Stimulated activated naive CD8-positive, alpha-beta T cell treated with anti-CD3 and anti-CD28 coated beads, Interleukin-15, Interleukin-2, amounts not matched to agents 100 ng/mL and 50 ng/mL, for 24 hours (primary cell): ENCODE results near the gene TMEM19.
"Not testable (repeated sequence)": the region's sequence is repeated elsewhere in the genome, so short reads cannot be mapped to it uniquely, and the experiment has no call there.

Experiments used
- H3K27ac Mint-ChIP-seq: one replicate; pipeline ENCODE4 v1.8.0; 2021; ENCODE audit warnings: mild to moderate bottlenecking, mixed read lengths
- H3K27me3 Mint-ChIP-seq: one replicate; pipeline ENCODE4 v1.8.0; 2021; ENCODE audit warnings: mixed read lengths
- H3K36me3 Mint-ChIP-seq: one replicate; pipeline ENCODE4 v1.8.0; 2021; ENCODE audit warnings: low read depth, mixed read lengths
- H3K4me1 Mint-ChIP-seq: one replicate; pipeline ENCODE4 v1.8.0; 2021; ENCODE audit warnings: low read depth, mixed read lengths
- H3K4me3 Mint-ChIP-seq: one replicate; pipeline ENCODE4 v1.8.0; 2021; ENCODE audit warnings: mild to moderate bottlenecking, mixed read lengths
- H3K9me3 Mint-ChIP-seq: one replicate; pipeline ENCODE4 v1.8.0; 2021; ENCODE audit warnings: mixed read lengths

TMEM19 gene

DNA sequence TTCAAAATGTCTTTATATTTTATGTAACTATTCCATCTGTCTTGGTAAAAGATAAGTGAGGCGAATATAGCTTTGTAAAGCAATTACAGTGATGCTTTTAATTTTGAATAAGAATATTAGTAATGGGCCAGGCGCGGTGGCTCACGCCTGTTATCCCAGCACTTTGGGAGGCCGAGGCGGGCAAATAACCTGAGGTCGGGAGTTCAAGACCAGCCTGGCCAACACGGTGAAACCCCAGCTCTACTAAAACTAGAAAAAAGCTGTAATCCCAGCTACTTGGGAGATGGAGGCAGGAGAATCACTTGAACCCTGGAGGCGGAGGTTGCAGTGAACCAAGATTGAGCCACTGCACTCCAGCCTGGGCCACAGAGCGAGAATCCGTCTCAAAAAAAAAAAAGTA is 1.3 kb downstream of the TMEM19 start:
- Mint-ChIP-seq H3K4me3 (peak overlapping the region; percentile 91), H3K4me1 (peaks cover 57% of the 10 kb centered on the region)

DNA sequence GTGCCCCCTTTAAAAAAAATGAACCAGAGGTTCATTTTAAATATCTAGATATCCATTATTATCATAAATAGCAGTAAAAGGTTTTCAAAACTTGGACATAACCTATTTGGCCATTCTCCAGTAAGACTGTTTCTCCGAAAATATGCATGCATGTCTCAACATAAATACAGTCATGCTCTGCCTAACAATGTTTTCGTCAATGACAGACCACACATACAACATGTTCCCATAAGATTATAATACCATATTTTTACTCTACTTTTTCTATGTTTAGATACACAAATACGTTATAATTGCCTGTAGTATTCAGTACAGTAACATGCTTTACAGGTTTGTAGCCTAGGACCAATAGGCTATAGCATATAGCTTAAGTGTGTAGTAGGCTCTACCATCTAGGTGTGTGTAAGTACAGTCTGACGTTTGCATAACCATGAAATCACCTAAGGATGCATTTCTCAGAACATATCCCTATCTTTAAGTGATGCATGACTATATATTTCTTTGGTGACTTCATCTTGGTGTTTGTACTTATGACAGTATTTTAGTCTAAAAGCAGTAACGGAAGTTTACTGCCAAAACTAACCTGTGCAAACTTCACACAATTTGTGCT is 3.2 kb downstream of the TMEM19 start:
- Mint-ChIP-seq H3K27ac (no peak overlapping the region), H3K4me3 (no peak overlapping the region), H3K4me1 (peaks cover 59% of the 10 kb centered on the region), H3K9me3 (no peaks in the 10 kb centered on the region), H3K36me3 (peaks cover 4% of the 10 kb centered on the region), H3K27me3 (no peaks in the 10 kb centered on the region)

More for the DNA sequence above, 1.3 kb downstream of the TMEM19 start:
- not testable (repeated sequence) for H3K27ac Mint-ChIP-seq, H3K27me3 Mint-ChIP-seq, H3K36me3 Mint-ChIP-seq, H3K9me3 Mint-ChIP-seq

- H3K9me3 Mint-ChIP-seq: no peaks in the 10 kb centered on the region
- H3K4me3 Mint-ChIP-seq: no peak overlapping the region
- H3K4me1 Mint-ChIP-seq: peaks cover 52% of the 10 kb centered on the region
- peak overlapping the region; percentile 16 for H3K27ac Mint-ChIP-seq
- no peaks in the 10 kb centered on the region for H3K27me3 Mint-ChIP-seq
- peaks cover 4% of the 10 kb centered on the region for H3K36me3 Mint-ChIP-seq
These were observed 5.7 kb downstream of the TMEM19 start for GRCh38 chr12:71691504-71692129.

DNA sequence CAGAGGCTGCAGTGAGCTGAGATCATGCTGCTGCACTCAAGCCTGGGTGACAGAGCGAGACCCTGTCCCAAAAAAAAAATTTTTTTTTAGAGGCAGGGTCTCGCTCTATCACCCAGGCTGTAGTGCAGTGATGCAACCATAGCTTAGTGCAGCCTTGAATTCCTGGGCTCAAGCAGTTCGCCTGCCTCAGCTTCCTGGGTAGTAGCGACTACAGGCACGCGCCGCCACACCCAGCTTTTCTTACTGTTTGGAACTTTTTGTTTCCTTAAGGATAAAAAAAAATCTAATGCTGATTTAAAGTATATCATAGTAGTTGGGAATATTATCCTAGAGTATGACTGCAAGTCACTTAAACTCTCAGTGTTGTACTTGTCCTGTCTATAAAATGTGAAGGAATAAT is 7.2 kb downstream of the TMEM19 start:
- no peaks in the 10 kb centered on the region for H3K27me3 Mint-ChIP-seq
- H3K4me1 Mint-ChIP-seq: peaks cover 40% of the 10 kb centered on the region
- no peak overlapping the region for H3K4me3 Mint-ChIP-seq
- no peak overlapping the region for H3K27ac Mint-ChIP-seq
- H3K36me3 Mint-ChIP-seq: peaks cover 12% of the 10 kb centered on the region
- no peaks in the 10 kb centered on the region for H3K9me3 Mint-ChIP-seq

GRCh38 chr12:71693651-71694050 is 7.8 kb downstream of the TMEM19 start:
- H3K27me3 Mint-ChIP-seq, H3K9me3 Mint-ChIP-seq, H3K4me3 Mint-ChIP-seq: not testable (repeated sequence)
- Mint-ChIP-seq H3K27ac (peak overlapping the region; percentile 50), H3K36me3 (peaks cover 14% of the 10 kb centered on the region), H3K4me1 (peaks cover 34% of the 10 kb centered on the region)

- Mint-ChIP-seq H3K9me3 (no peaks in the 10 kb centered on the region), H3K27me3 (no peaks in the 10 kb centered on the region), H3K27ac (no peak overlapping the region), H3K4me3 (no peak overlapping the region), H3K4me1 (peaks cover 28% of the 10 kb centered on the region), H3K36me3 (peaks cover 20% of the 10 kb centered on the region)
These were observed 8.4 kb downstream of the TMEM19 start for GRCh38 chr12:71694099-71694820.

GRCh38 chr12:71695782-71696181 is 9.9 kb downstream of the TMEM19 start:
- Mint-ChIP-seq H3K27ac (no peak overlapping the region), H3K36me3 (peaks cover 29% of the 10 kb centered on the region), H3K4me3 (no peak overlapping the region), H3K27me3 (no peaks in the 10 kb centered on the region), H3K9me3 (no peaks in the 10 kb centered on the region), H3K4me1 (peaks cover 22% of the 10 kb centered on the region)

DNA sequence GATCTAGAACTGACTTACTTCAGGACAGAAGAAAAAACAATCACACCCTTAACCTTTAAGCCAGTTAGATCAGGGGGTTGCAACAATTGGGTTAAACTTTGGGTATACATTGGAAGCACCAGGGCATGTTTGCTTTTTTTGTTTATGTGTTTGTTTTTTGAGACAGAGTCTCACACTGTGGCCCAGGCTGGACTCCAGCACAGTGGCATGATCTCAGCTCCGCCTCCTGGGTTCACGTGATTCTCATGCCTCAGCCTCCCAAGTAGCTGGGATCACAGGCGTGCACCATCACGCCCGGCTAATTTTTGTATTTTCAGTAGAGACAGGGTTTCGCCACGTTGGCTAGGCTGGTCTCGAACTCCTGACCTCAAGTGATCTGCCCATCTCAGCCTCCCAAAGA is 16.3 kb downstream of the TMEM19 start:
- H3K4me3 Mint-ChIP-seq, H3K4me1 Mint-ChIP-seq, H3K27me3 Mint-ChIP-seq, H3K9me3 Mint-ChIP-seq: not testable (repeated sequence)
- Mint-ChIP-seq H3K36me3 (peaks cover 35% of the 10 kb centered on the region), H3K27ac (peak overlapping the region; percentile 41)

GRCh38 chr12:71702590-71702989 is 16.7 kb downstream of the TMEM19 start:
- peaks cover 36% of the 10 kb centered on the region for H3K36me3 Mint-ChIP-seq

DNA sequence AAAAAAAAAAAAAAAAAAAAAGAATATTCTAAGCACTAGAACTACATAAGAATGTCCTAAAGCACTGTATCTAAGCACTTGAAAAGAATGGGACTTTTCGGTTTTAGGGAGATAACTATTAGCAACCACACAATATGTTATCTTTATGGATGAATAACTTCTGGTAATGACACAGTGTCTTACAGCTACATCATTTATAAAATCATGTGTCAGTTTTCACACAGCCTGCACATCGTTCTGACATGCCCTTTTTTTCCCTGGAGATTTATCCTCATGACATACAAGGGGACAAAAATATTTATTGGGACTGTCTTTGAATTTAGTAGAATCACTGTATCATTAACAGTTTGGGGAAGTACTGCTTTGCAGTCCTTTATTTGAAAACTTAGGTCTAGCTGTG is 17.3 kb downstream of the TMEM19 start:
- H3K4me1 Mint-ChIP-seq: peaks cover 2% of the 10 kb centered on the region
- H3K9me3 Mint-ChIP-seq: no peaks in the 10 kb centered on the region
- H3K36me3 Mint-ChIP-seq: peaks cover 36% of the 10 kb centered on the region
- no peak overlapping the region for H3K4me3 Mint-ChIP-seq
- H3K27me3 Mint-ChIP-seq: no peaks in the 10 kb centered on the region
- H3K27ac Mint-ChIP-seq: no peak overlapping the region

More at GRCh38 chr12:71702590-71702989, 16.7 kb downstream of the TMEM19 start:
- Mint-ChIP-seq H3K4me1 (no peaks in the 10 kb centered on the region), H3K9me3 (no peaks in the 10 kb centered on the region), H3K27ac (no peak overlapping the region), H3K27me3 (no peaks in the 10 kb centered on the region), H3K4me3 (no peak overlapping the region)

GRCh38 chr12:71704920-71705319 is 19.0 kb downstream of the TMEM19 start:
- peaks cover 10% of the 10 kb centered on the region for H3K4me1 Mint-ChIP-seq
- peaks cover 38% of the 10 kb centered on the region for H3K36me3 Mint-ChIP-seq
- no peak overlapping the region for H3K4me3 Mint-ChIP-seq
- no peaks in the 10 kb centered on the region for H3K9me3 Mint-ChIP-seq
- H3K27ac Mint-ChIP-seq: no peak overlapping the region
- no peaks in the 10 kb centered on the region for H3K27me3 Mint-ChIP-seq

DNA sequence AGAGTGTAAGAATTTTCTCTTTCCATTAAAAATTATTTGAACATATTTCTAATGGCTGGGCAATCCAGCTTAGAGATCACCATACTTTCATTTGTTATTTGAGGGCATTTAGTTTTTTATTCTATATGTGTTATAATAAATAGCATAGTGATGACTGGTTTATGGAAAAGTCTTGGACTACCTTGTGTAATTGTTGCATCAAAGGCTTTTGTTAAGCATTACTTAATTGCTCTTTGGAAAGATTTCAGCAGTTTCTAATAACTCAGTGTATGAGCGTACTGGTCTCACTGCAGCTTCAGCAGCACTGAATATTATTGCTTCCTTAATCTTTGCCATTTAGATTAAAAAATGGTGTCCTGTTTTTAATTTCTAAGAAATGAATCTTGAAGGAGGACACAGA is 22.8 kb downstream of the TMEM19 start:
- Mint-ChIP-seq H3K4me1 (peaks cover 15% of the 10 kb centered on the region), H3K9me3 (peaks cover 23% of the 10 kb centered on the region), H3K27ac (no peak overlapping the region), H3K27me3 (no peaks in the 10 kb centered on the region), H3K4me3 (no peak overlapping the region), H3K36me3 (peaks cover 28% of the 10 kb centered on the region)

- H3K27me3 Mint-ChIP-seq: no peaks in the 10 kb centered on the region
- H3K4me3 Mint-ChIP-seq: no peak overlapping the region
- H3K4me1 Mint-ChIP-seq: peaks cover 15% of the 10 kb centered on the region
- peaks cover 24% of the 10 kb centered on the region for H3K36me3 Mint-ChIP-seq
- H3K9me3 Mint-ChIP-seq: peaks cover 23% of the 10 kb centered on the region
- H3K27ac Mint-ChIP-seq: no peak overlapping the region
These were observed 24.6 kb downstream of the TMEM19 start for GRCh38 chr12:71710276-71711125.

DNA sequence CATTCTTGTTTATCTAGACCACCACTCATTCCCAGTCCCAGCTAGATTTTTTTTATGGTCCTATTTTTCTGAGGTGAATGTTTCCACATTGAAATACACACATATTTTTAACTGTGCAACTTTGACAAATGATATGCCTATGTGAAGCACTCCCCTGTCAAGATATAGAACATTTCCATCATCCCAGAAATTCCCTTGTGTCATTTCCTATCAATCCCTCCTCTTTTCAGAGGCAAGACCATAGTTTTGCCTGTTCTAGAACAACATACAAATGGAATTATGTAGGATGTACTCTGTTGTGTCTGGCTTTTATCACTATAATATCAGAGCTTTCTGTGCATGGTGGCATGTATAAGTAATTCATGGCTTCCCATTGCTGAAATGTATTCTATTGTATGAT is 32.7 kb downstream of the TMEM19 start:
- Mint-ChIP-seq H3K4me3 (no peak overlapping the region), H3K27me3 (no peaks in the 10 kb centered on the region), H3K36me3 (no peaks in the 10 kb centered on the region), H3K9me3 (peaks cover 9% of the 10 kb centered on the region), H3K27ac (no peak overlapping the region), H3K4me1 (no peaks in the 10 kb centered on the region)
